HG02938 (cell line): ENCODE results near the gene HOXC5.
"Not testable (repeated sequence)": the region's sequence is repeated elsewhere in the genome, so short reads cannot be mapped to it uniquely, and the experiment has no call there.

ENCODE experiments used
- ATAC-seq: cut with Tn5 transposase; IDR thresholded peaks from one replicate; pipeline ENCODE4 v1.9.1; 2021; ENCODE audit warnings: mild to moderate bottlenecking, moderate library complexity; ENCODE audit not compliant: unreplicated experiment

The HOXC5 gene

DNA sequence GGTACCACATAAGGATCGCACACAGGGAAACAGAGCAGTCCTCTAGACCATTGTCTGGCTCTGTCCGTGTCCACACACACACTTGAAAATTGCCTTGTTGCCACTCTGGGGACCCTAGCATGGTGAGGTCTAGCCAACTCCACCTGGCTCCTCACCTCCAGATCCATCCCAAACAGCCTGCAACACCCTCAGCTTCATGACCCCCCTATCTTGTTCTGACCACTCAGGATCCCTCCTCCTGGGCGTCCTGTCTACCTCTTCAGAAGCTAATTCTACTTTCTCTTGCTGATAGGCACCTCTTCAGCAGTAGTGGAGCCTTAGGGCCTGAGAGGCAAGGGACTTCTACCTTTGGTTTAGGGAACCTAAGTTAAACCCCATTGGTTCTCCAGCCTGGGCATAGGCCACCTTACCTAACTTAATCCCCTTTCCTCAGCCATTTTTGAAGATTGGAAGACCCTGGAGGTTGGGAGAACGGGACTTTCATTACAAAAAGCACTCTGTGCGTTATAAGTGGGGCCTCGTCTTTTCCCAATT is 697 bp upstream of the HOXC5 start:
- ATAC-seq: no peak

DNA sequence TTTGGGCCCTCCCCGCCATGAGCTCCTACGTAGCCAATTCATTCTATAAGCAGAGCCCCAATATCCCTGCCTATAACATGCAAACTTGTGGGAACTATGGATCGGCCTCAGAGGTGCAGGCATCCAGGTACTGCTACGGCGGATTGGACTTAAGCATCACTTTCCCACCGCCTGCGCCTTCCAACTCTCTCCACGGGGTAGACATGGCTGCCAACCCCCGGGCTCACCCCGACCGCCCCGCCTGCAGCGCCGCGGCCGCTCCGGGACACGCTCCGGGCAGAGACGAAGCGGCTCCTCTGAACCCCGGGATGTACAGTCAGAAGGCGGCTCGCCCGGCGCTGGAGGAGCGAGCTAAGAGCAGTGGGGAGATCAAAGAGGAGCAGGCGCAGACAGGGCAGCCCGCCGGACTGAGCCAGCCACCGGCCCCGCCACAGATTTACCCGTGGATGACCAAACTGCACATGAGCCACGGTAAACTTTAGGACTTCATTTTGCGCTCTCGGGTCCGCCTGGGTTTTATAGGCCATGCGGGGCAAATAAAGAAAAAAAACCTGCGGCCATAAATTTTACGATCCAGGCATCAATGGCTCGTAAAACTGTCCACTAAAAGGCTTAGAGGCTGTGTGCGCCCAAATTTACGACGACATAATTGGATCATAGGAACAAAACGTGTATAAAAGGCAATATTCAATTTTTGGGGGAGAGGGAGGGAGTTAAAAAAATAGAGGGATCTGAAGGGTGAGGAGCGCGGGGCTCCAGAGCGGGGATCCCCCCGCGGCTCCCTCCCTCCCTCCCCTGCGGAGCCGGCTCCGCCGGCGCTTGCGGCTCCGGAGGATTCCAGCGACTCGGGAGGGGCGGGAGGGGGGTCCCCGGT is 493 bp downstream of the HOXC5 start:
- ATAC-seq: no peak

DNA sequence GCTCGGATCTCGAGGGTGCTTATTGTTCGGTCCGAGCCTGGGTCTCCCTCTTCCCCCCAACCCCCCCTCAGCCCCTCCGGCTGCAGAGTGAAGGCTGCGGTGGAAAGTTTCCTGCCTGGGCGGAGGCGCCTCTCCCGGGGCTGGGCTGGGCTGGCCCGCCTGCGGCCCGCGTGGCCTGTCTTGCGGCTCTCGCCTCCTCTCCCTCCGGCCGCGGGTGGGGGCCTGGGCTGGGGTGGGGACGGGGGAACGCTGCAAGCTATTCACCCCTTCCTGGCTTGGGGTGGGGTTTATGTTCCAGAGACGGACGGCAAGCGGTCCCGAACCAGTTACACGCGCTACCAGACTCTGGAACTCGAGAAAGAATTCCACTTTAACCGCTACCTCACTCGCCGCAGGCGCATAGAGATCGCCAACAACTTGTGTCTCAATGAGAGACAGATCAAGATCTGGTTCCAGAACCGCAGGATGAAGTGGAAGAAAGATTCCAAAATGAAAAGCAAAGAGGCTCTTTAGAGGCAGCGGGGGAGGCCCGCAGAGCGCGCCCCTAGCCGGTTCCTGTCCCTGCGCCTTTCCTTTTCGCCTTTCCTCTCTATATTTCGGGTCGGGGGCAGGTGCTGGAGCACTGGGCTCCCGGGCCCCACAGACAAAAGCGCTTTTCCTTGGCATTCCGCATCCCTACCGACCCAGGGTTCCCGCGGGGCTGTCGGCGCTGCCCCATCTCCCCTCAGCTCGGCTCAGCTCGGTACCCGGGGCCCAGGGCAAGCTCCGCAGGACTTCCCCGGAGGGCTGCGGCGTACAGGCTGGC is 1.3 kb downstream of the HOXC5 start:
- ATAC-seq: no peak

DNA sequence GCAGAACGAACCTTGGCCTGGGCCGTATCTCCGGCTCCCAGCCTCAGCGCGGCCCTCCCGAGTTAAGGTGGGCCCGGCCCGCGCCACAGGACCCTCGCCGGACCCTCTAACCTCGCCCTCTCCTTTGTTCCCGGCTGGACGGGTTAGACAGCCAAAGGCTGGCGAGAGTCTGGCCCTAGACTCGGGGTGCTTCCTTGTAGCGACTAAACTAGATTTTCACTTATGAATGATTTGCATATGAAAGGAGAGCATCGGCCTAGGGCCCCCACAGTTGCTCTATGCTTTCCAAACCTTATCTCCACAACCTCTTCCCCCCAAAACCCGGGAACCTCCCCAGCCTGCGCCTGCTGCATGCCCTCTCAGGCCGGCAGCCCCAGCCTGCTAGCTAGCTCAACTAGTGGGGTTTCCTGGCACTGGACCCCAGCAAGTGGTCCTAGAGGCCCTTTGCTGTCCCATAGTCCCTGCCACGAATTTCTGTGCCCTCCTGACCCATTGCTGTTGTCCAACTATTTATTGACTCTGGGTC is 2.0 kb downstream of the HOXC5 start:
- no peak for ATAC-seq

DNA sequence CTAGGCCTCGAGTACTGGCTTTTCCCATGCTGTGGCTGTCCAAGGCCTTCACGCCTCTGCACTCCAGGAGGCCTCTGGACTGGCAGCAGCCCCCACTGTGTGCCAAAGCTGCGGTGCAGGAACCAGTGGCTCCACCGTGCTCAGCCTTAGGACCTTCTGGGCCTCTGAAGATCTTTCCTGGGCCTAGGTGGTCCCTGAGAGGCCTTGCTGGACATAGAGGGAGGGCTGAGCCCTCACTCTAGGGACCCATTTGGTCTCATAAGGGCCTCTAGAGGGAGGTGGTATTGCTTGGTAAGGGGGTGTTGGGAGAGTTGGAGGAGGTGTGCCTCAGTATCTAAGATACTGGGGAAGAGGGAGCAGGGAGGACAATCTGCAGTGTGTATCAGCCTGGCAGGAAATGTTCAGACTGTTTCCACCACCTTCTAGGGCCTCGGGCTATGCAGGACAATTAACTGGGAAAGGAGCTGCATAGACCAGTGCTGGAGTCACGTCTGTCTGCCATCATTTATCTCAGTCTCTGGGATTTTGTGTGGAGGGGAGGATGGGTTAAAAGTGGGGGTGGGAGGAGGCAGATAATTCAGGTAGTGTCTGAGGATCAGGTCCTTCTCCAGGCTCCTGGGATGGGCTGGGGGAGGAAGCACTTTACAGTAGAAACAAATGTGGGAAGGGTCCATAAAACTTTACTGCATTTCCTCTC is 2.9 kb downstream of the HOXC5 start:
- ATAC-seq: no peak

DNA sequence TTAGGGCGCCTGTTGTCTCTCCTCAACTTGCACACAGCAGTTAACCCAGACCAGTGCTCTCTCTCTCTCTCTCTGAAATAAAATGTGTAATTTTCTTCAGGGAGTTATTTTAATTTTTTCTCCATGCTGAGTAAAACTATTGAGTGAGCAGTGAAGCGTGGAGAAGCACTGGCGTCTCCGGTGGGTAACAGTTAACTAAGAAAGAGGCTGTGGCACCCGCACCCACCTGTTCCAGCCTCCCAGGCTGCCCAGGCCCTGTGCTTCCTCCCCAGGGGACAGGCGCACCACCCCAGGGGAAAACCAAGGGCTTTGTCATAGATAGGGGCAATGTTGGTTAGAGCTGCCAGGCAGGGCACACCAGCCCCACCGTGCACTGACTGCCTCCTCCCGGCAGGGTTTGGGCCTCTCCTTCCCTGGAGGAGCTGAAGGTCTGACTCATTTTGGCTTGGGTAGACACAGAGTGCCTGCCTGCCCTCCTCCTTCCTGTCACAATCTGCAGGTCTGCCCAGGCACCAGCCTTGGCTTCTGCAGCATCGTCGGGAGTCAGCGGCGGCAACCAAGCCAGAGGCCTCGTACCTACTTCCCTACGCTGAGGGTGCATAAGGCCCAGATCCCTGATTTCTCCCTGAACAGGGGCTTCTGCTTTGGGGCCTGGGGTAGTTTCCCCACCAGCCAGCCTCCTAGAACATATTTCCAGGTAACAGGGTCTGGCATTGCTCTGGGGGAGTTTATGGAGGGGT is 3.9 kb downstream of the HOXC5 start:
- no peak for ATAC-seq

DNA sequence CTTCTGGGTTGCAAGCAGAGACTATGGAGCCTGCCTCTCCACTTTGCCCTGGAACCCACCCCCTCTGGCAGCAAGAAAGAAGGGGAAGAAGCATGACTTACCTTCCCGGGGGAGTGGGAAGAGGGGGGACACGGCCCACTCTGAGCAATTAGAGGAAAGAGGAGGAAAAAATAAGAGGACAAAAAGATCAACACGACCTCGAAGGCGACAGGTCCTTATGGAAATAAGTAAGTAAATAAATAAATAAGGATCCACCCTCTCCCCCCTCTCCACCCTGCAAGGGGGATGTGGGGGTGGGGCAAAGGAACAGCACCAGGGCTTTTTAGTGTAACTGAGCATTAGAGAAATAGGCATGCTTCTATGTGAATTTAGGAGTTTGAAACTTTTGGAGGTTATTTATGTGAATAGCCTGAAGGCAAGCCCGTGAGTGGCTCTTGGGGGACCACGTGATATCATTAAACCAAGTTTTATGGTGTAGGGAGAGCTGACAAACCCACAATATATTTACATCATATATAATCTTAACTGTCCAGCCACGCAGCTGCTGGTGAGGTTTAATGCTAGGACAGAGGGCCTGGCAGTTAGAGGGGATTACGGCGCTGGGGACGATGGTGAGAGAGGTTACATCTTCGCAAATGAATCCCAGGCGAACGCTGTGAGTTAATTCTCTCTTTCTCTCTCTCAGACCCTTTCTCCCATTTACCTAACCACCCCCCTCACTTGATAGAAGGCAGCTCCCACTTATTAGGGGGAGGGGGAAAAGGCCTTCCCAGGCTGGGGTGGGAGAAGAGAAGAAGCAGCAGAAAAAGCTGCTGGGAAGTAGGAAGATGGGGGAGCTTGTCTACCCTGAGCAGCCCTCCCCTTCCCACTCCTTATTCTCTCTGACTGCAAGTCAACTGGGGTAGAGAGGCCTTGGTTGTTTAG is 4.8 kb downstream of the HOXC5 start:
- no peak for ATAC-seq

DNA sequence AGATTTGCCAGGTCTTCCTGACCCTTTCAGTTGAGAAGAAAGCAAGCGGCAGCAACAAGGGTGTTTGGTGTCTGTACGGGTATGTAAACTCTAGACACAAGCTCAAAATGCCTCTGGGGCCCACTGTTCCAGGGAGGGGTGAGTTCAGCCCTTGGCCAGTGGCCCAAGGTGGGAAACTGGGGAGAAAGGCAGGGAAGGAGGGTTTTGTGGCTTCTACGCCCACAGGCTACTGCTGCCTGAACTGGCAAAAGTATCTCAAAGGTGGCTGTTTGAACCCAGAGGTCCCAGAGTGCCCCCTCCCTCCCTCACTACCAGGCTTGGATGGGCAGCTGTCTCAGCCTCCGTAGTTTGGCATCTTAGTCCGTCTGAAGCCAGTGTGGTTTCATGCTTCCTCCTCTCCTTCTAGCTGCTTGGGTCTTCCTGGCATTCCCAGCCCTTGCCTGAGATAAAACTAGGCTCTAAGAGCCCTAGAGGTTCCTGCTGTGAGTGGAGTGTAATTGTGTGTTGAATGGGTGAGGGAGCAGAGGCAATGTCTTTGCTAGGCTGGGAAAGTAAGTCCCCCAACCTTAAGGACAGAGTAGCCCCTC is 5.5 kb downstream of the HOXC5 start:
- no peak for ATAC-seq

DNA sequence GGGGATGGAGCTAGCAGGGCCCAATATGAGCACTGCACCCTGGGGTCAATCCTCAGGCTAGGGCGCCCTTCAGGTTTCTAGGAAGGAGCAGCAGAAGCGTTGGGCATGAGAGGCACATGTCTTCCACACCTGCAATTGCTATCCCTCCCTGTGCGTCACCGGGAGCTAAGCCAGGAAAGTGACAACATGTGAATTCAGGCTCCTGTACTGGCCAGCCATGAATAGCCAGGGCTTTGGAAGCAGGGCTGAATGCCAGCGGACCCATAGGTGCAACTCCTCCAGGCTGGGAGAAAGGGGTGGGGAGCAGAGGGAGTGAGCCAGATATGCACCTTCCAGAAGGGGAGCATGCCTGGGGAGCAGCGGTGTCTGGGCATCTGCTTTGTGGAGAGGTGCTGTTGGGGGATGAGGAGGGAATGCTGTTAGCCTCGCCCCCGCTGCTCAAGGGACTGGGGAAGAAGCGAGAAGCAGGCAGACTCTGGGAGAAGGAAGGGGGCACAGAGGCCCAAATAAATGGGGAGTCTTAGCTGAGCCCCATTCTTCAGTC is 6.1 kb downstream of the HOXC5 start:
- ATAC-seq: no peak

DNA sequence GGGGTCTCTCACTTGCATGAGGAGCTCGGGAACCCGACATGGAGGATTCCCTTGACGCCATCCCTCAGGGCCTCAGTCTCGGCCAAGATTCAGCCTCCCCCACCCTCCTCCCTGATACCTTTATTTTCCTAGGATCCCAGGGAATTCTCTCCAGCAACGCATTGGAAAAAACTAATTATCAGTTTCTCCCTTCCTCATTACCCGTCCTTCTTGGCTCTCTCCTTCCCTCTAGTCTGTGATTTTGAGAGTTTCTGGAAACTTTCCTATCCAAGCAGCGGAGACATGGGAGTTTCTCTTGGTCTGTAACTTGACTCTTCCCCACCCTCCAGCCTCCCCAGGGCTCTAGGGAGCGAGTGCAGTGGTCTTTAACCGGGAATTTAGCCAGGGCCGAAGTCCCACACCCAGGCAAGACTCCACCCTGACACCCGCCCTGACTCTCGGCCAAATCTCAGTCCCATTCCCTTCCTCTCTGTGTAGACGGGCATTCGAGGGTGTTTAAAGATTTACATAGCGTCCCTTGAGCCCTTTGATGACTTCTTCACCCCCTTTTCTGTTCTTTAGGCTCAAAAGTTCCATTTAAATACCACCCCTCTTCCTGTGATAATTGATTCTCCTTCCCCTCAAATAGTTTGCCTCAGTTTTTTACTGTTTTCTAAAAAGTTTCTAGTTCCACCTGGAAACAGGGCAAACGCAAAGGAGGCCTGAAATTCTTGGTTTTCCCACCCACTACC is 6.7 kb downstream of the HOXC5 start:
- no peak for ATAC-seq

DNA sequence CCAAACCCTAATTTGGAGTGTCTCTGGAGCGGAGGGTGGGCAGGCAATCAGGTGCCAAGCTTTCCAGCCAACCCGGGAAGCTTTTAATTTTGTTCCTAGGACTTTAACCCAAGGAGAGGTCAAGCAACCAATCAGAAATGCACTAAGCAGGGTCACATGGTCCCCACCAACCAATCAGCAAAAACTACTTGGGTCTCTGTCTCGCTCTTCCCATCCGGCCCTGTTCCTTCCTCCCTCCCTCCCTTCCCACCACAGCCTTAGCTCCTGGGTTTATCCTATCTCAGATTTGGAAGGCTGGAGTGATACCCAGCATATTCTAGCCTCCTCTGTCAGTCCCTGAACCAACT is 7.3 kb downstream of the HOXC5 start:
- ATAC-seq: no peak

DNA sequence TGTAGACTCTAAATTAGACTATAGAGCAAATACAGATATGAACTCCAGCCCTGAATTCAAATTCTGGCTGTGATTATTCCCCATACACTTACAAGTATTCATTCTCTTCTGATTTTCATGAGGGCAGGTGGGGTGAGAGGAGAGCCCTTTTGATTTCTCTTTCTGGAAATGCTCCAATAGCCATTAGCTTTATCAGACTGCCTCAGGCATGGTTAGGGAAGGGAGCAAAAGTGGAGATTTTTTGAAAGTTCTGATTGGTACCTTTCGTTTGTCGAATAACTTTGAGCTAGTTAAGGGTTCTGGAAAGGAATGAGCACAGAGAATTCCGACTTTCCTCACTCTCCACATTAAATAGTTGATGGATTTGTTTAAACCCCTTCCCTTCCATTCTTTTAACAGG is 7.8 kb downstream of the HOXC5 start:
- ATAC-seq: no peak

DNA sequence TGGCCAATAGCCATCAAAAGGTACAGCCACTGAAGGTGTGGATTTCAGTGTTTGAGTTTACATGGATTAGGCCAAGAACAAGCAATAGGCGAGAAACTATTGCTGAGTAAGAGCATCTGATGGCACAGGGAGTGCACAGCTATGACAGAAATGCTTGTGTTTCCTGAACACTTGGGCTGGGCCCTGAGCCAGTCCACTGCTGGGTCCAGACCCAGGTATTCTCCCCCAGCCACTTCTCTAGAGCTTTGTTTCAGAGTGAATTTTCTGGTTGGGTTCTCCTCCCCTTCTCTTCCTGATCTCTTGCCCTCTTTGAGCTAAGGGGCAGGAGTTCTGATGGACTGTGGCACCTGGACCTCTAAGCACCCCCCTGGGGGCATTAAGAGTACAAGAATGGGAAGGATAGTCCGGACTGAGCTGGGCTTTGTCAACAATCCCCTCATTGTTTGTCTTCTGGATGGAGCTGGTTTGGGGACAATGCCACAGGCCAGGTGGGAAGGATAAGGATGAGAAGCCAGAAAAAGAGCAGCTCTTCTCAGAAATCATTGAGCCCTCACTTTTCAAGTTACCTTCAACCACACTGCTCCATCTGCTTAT is 8.3 kb downstream of the HOXC5 start:
- no peak for ATAC-seq

DNA sequence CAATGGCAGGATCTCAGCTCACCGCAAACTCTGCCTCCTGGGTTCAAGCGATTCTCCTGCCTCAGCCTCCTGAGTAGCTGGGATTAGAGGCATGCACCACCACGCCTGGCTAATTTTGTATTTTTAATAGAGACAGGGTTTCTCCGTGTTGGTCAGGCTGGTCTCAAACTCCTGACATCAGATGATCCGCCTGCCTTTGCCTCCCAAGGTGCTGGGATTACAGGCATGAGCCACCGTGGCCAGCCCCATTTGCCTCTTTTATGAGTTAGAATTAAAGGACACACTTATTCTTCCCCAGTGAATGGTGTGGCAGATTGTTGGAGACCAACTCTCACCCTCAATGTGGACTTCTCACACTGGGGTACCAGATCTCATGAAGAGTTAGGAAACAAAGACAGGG is 9.2 kb downstream of the HOXC5 start:
- ATAC-seq: not testable (repeated sequence)

DNA sequence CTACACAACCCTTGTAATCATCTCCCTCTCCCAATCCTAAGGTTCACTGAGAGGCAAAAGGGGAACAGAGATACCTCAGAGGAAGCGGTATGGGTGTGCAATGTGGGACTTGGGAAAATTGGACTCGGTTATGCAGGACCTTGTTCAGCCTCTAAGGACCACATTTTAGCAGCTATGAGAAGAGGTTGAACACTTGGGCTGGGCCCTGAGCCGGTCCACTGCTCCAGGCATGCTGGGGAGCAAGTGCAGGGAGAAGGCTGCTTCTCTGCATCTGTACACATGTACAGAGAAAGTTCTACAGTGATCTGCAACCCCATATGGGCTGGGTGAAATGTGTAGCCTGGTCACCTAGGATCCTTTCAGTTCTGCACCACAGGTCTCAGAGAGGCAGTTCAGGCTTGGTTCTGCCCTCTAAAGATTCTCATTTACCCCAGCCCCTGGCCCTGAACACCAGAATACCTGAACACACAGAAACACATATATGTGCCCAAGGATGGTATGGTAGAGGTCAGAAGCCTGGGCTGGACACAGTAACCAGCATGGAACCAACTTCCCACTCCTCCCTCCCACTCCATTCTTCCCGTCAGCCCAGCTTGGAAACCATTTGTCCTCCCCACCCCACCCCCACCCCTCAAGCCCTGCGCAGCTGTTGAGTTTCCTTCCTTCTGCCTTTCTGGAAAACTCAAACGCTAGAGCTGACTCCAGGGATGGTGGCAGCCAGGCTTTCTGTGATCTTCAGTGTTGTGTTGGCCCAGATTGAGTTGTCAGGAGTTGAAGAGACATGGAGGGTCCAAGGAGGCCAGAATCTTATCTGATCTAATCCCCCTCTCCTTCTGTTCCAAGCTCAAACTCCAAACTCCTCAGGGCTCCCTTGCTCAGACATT is 10.4 kb downstream of the HOXC5 start:
- ATAC-seq: no peak

DNA sequence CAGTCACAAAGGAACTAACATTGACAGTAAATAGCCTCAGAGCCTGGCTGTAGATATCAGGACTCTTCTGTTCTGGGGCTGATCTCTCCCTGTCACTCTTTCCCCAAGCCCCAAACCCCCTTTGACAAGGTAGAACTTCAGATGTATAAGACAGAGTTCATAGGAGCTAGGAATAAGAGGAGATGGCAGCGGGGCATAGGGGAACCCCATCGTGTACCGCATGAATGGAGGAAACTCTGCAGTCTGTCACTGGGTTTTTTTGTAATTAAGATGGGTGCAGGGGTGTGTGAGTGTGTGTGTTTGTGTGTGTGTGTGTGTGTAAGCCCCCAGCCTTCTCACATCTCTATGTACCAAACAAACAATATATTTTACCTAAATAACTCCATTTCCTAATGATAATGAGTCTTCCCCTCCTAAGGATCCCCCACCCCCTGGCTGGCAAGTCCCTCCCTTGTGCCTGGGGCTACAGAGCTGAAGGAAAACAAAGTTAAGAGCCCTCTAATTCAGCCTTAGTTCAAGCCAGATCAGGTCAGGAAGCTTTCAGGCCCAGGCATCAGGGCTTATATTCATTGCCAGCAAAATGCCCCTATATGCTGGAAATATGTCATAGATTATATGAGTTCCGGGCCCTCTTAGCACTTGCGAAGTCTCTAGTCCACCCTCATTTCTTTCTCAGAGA is 11.7 kb downstream of the HOXC5 start:
- ATAC-seq: no peak
